Measurements from ENCODE around the gene VPS4B.
"Not testable (repeated sequence)": the region's sequence is repeated elsewhere in the genome, so short reads cannot be mapped to it uniquely, and the experiment has no call there.

Gene VPS4B

GRCh38 chr18:63457977-63458376, 35.7 kb upstream of the VPS4B start:
- no peak for DNase-seq (ENCODE audit: low read depth, low spot score)
- H3K27me3 ChIP-seq (ENCODE audit: insufficient read depth, insufficient read length): no peaks in the 10 kb centered on the region
- H3K36me3 ChIP-seq (ENCODE audit: insufficient read depth, insufficient read length, low read length): no peaks in the 10 kb centered on the region
- H3K9me3 ChIP-seq (ENCODE audit: insufficient read depth, low read length): no peaks in the 10 kb centered on the region
- H3K9ac ChIP-seq (ENCODE audit: insufficient read length, low read depth): no peak overlapping the region
- TF ChIP-seq ZNF274 (IDR thresholded peaks at IDR 0.05; ENCODE audit: low read depth, low read length) (no peak), YY1 (IDR thresholded peaks at IDR 0.05; ENCODE audit: insufficient read depth, insufficient read length) (no peak), SUZ12 (IDR thresholded peaks at IDR 0.05; ENCODE audit: extremely low read depth, insufficient read depth, insufficient read length) (no peak)
- no peak overlapping the region for H3K4me3 ChIP-seq (ENCODE audit: insufficient read length, low read depth)
- H3K4me1 ChIP-seq (ENCODE audit: insufficient read depth, insufficient read length): no peaks in the 10 kb centered on the region

- Histone ChIP-seq H3K27me3 (ENCODE audit: insufficient read depth, insufficient read length) (no peaks in the 10 kb centered on the region), H3K36me3 (ENCODE audit: insufficient read depth, insufficient read length, low read length) (no peaks in the 10 kb centered on the region), H3K9me3 (ENCODE audit: insufficient read depth, low read length) (0 out of 2 replicates have a peak, but pooled peaks cover 3% of the 10 kb centered on the region), H3K9ac (ENCODE audit: insufficient read length, low read depth) (no peak overlapping the region), H3K4me3 (ENCODE audit: insufficient read length, low read depth) (no peak overlapping the region), H3K4me1 (ENCODE audit: insufficient read depth, insufficient read length) (no peaks in the 10 kb centered on the region)
- TF ChIP-seq YY1 (IDR thresholded peaks at IDR 0.05; ENCODE audit: insufficient read depth, insufficient read length) (no peak), SUZ12 (IDR thresholded peaks at IDR 0.05; ENCODE audit: extremely low read depth, insufficient read depth, insufficient read length) (no peak), ZNF274 (IDR thresholded peaks at IDR 0.05; ENCODE audit: low read depth, low read length) (no peak)
- no peak for DNase-seq (ENCODE audit: low read depth, low spot score)
Measured at GRCh38 chr18:63454497-63454896, 32.2 kb upstream of the VPS4B start.

GRCh38 chr18:63452751-63453150, 30.5 kb upstream of the VPS4B start:
- not testable (repeated sequence) for H3K4me3 ChIP-seq (ENCODE audit: insufficient read length, low read depth); H3K36me3 ChIP-seq (ENCODE audit: insufficient read depth, insufficient read length, low read length); H3K9ac ChIP-seq (ENCODE audit: insufficient read length, low read depth); H3K27me3 ChIP-seq (ENCODE audit: insufficient read depth, insufficient read length); H3K9me3 ChIP-seq (ENCODE audit: insufficient read depth, low read length); H3K4me1 ChIP-seq (ENCODE audit: insufficient read depth, insufficient read length); DNase-seq (ENCODE audit: low read depth, low spot score)

GRCh38 chr18:63451799-63452660, 29.8 kb upstream of the VPS4B start:
- no peak for TF ChIP-seq YY1 (IDR thresholded peaks at IDR 0.05; ENCODE audit: insufficient read depth, insufficient read length)
- TF ChIP-seq ZNF274 (IDR thresholded peaks at IDR 0.05; ENCODE audit: low read depth, low read length): no peak
- TF ChIP-seq SUZ12 (IDR thresholded peaks at IDR 0.05; ENCODE audit: extremely low read depth, insufficient read depth, insufficient read length): no peak
- H3K4me1 ChIP-seq (ENCODE audit: insufficient read depth, insufficient read length): no peaks in the 10 kb centered on the region
- DNase-seq (ENCODE audit: low read depth, low spot score): no peak

GRCh38 chr18:63449426-63449825, 27.1 kb upstream of the VPS4B start:
- DNase-seq (ENCODE audit: low read depth, low spot score): no peak

More at GRCh38 chr18:63451799-63452660, 29.8 kb upstream of the VPS4B start:
- H3K9me3 ChIP-seq (ENCODE audit: insufficient read depth, low read length): 0 out of 2 replicates have a peak, but pooled peaks cover 3% of the 10 kb centered on the region
- H3K27me3 ChIP-seq (ENCODE audit: insufficient read depth, insufficient read length): no peaks in the 10 kb centered on the region
- no peaks in the 10 kb centered on the region for H3K36me3 ChIP-seq (ENCODE audit: insufficient read depth, insufficient read length, low read length)
- H3K9ac ChIP-seq (ENCODE audit: insufficient read length, low read depth): no peak overlapping the region
- H3K4me3 ChIP-seq (ENCODE audit: insufficient read length, low read depth): no peak overlapping the region

GRCh38 chr18:63447066-63447465, 24.8 kb upstream of the VPS4B start:
- Histone ChIP-seq H3K9ac (ENCODE audit: insufficient read length, low read depth) (no peak overlapping the region), H3K27me3 (ENCODE audit: insufficient read depth, insufficient read length) (no peaks in the 10 kb centered on the region), H3K36me3 (ENCODE audit: insufficient read depth, insufficient read length, low read length) (no peaks in the 10 kb centered on the region), H3K9me3 (ENCODE audit: insufficient read depth, low read length) (0 out of 2 replicates have a peak, but pooled peaks cover 3% of the 10 kb centered on the region), H3K4me3 (ENCODE audit: insufficient read length, low read depth) (no peak overlapping the region), H3K4me1 (ENCODE audit: insufficient read depth, insufficient read length) (no peaks in the 10 kb centered on the region)
- DNase-seq (ENCODE audit: low read depth, low spot score): no peak
- no peak for TF ChIP-seq SUZ12 (IDR thresholded peaks at IDR 0.05; ENCODE audit: extremely low read depth, insufficient read depth, insufficient read length)
- no peak for TF ChIP-seq YY1 (IDR thresholded peaks at IDR 0.05; ENCODE audit: insufficient read depth, insufficient read length)
- TF ChIP-seq ZNF274 (IDR thresholded peaks at IDR 0.05; ENCODE audit: low read depth, low read length): no peak

More at GRCh38 chr18:63449426-63449825, 27.1 kb upstream of the VPS4B start:
- H3K4me1 ChIP-seq (ENCODE audit: insufficient read depth, insufficient read length): no peaks in the 10 kb centered on the region
- H3K4me3 ChIP-seq (ENCODE audit: insufficient read length, low read depth): no peak overlapping the region
- no peaks in the 10 kb centered on the region for H3K27me3 ChIP-seq (ENCODE audit: insufficient read depth, insufficient read length)
- H3K9ac ChIP-seq (ENCODE audit: insufficient read length, low read depth): no peak overlapping the region
- no peaks in the 10 kb centered on the region for H3K36me3 ChIP-seq (ENCODE audit: insufficient read depth, insufficient read length, low read length)
- 0 out of 2 replicates have a peak, but pooled peaks cover 3% of the 10 kb centered on the region for H3K9me3 ChIP-seq (ENCODE audit: insufficient read depth, low read length)
- no peak for TF ChIP-seq ZNF274 (IDR thresholded peaks at IDR 0.05; ENCODE audit: low read depth, low read length)
- TF ChIP-seq YY1 (IDR thresholded peaks at IDR 0.05; ENCODE audit: insufficient read depth, insufficient read length): no peak

GRCh38 chr18:63446266-63446665, 24.0 kb upstream of the VPS4B start:
- H3K27me3 ChIP-seq (ENCODE audit: insufficient read depth, insufficient read length): no peaks in the 10 kb centered on the region
- DNase-seq (ENCODE audit: low read depth, low spot score): no peak
- no peaks in the 10 kb centered on the region for H3K4me1 ChIP-seq (ENCODE audit: insufficient read depth, insufficient read length)
- no peak overlapping the region for H3K9ac ChIP-seq (ENCODE audit: insufficient read length, low read depth)
- no peak for TF ChIP-seq YY1 (IDR thresholded peaks at IDR 0.05; ENCODE audit: insufficient read depth, insufficient read length)
- TF ChIP-seq ZNF274 (IDR thresholded peaks at IDR 0.05; ENCODE audit: low read depth, low read length): no peak
- TF ChIP-seq SUZ12 (IDR thresholded peaks at IDR 0.05; ENCODE audit: extremely low read depth, insufficient read depth, insufficient read length): no peak
- H3K9me3 ChIP-seq (ENCODE audit: insufficient read depth, low read length): 0 out of 2 replicates have a peak, but pooled peaks cover 3% of the 10 kb centered on the region
- no peaks in the 10 kb centered on the region for H3K36me3 ChIP-seq (ENCODE audit: insufficient read depth, insufficient read length, low read length)
- no peak overlapping the region for H3K4me3 ChIP-seq (ENCODE audit: insufficient read length, low read depth)
